HG03060 (cell line): ENCODE data around the gene HORMAD2.
"Not testable (repeated sequence)": the region's sequence is repeated elsewhere in the genome, so short reads cannot be mapped to it uniquely, and the experiment has no call there.

Experiments
- ATAC-seq: cut with Tn5 transposase; IDR thresholded peaks from one replicate; pipeline ENCODE4 v1.9.1; 2021; ENCODE audit warnings: low read depth, moderate number of reproducible peaks; ENCODE audit not compliant: unreplicated experiment

HORMAD2 gene

DNA sequence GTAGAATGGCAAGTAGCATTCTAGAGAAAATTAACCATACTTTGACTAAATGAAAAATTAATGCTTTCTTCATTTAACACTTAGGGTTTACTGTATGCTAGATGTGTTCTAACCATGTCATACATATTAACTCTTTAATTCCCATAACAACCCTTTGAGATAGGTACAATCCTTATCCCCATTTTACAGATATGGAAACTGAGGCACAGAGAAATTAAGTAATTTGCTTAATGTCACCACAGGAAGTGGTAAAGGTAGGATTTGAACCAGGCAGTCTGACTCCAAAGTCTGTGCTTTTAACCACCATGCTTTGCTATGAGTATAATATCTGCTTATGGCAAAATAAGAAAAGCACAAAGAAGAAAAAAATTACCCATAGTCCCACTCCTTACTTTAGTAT lies 106.8 kb downstream of the HORMAD2 start:
- no peak for ATAC-seq

DNA sequence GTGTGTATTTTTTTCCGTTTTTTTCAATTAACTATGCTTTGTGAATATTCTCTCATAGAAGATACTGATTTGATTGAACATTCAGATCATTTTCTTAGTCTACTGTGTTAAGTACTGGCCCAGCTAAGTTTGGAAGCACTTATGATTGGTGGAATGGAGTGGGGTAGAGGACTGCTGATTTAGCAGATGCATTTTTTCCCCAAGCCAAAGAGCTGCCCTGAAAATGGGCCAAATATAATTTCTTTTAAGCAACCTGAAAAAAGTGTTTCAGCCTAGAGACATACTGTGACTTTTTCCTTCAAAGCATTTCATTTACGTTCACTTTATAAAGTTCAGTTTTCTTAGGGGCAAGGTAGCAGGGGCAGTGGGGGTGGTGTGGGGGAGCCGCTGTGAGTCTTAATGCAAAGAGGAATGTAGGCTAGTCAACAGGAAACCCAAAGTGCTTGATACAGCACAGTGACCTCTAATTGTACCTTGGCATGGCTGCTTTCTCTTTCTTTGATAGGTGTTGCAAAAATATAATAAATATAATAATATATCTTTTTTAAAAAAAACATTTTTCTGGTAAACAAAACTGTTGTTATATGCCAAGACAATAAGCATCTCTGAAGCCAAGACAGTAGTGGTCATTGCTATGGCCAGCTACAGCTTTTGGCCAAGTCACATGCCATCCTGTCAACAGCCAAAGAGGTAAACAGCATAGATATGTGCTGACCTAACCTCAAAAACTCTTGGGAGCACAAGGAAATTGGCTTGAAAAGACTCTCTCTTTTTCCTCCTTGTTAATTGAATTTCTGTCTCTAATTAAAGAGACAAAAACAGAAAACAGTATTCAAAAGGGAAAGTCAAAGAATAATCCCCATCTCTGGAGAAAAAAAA lies 107.5 kb downstream of the HORMAD2 start:
- ATAC-seq = no peak

- no peak for ATAC-seq
Observed at GRCh38 chr22:30188911-30189310, 108.6 kb downstream of the HORMAD2 start.

DNA sequence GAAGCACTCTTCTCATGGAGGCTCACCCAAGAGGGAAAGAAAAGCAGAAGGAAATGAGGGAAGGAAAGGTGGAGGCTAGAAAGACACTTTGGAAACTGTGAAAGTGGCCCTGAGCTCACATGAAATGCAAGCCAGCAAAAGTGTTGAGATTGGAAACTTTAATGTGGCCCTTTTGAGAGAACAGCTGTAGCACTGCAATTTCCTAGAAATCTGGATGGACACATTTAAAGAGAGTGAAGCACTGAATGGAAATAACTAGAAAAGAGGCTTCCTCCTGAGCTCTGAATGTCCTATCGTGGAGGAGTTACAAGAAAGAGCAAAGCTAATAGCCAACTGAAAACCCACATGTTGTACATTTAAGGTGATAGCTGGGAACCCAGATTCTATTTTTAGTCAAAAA lies 110.3 kb downstream of the HORMAD2 start:
- no peak for ATAC-seq

- no peak for ATAC-seq
Observed at GRCh38 chr22:30191040-30191701, 110.9 kb downstream of the HORMAD2 start.

GRCh38 chr22:30192427-30192826 lies 112.2 kb downstream of the HORMAD2 start:
- ATAC-seq = no peak

DNA sequence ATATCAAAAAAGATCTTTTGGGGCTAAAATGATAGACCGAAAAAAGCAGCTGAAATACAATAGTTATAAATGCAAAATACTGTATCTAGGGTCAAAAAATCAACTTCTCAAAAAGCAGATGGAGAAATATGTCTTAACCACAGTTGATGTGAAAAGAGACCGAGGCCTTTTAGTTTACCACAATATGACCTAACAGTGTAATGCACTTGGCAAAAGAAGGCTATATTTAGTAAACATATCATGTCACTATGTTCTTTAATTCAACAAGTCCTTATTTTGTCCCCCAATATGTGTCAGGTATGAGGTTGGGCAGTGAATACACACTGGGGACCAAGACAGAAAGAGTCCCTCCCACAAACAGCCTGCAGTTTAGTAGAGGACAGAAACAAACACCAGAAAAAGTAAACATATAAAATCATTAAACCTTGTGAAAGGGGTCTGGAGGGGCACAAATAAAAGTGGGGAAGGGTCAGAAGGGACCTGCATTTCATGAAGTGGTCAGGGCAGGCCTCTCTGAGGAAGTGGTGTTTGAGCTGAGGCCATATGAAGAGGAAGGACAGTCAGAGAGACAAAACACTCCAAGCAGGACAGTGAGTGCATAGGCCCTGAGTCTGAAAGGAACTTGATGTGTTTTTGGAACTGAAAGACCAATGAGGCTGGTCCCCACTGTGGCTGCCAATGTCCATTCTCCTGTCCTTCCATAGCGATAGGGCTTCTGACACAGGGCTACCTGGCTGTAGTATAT lies 112.9 kb downstream of the HORMAD2 start:
- ATAC-seq = no peak

DNA sequence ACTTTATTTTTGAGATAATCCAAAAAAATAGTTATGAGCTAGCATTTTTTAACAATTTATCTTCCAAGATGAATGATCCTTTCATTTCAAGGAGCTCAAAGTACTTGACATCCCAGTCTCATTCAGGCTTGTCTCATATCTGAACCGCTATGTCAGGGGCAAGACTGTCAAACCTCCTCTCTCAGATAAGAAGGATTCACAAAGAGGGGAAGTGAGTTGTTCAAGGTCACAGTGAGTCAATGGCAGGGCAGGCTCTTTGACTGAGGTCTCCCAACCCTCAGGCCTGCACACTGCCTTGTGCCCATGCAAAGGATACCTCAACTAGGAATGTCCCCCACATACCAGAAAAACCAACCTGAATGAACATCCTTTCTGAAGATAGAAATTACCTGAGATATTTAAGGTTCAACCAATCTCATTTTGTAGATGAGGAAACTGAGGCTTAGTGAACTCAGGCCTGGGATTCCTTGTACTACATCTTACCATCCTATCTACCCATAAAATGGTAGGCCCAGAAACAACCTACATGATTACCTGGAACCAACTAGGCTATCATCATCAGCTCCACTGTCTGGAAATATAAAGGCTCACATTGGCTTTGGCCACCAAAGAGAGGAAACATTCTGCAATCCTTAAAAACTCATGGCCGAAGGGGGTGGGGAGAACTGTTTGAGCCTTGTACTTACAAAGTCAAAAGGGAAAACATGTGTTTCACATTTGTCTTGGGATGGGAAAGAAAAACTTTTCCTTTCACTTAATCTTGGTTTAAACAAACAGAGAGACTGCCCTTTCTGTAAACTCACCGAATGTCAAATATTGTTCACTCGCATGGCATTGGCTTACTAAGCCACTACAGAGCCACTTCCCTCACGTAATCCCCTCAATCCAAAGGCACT lies 115.2 kb downstream of the HORMAD2 start:
- ATAC-seq = no peak

- peak; percentile 41 for ATAC-seq
Observed at GRCh38 chr22:30196141-30196879, 116.0 kb downstream of the HORMAD2 start.

- ATAC-seq = no peak
Observed at GRCh38 chr22:30196880-30197336, 116.6 kb downstream of the HORMAD2 start.

DNA sequence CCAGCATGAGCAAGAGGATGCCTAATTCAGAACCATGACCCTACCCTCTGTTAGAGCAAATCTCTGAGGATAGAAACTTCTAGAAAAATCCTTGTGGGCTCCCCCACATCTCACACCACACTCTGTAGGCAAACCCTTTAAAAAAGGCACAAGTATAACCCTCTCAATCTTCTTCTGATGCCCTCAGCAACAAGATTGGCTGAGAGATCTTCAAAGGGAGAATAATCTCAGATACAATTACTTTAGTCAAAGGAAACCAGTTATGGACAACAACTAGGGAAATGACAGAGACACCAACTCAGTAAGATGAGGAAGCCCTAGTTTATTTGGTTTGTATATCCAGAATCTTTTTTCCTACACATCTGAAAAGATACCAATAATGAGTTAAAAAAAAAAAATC lies 117.1 kb downstream of the HORMAD2 start:
- no peak for ATAC-seq

GRCh38 chr22:30198152-30198825 lies 118.0 kb downstream of the HORMAD2 start:
- ATAC-seq = no peak

- ATAC-seq = no peak
Observed at GRCh38 chr22:30198921-30199320, 118.7 kb downstream of the HORMAD2 start.

GRCh38 chr22:30200905-30201304 lies 120.6 kb downstream of the HORMAD2 start:
- ATAC-seq = not testable (repeated sequence)

- ATAC-seq = no peak
Observed at GRCh38 chr22:30201945-30202344, 121.7 kb downstream of the HORMAD2 start.

DNA sequence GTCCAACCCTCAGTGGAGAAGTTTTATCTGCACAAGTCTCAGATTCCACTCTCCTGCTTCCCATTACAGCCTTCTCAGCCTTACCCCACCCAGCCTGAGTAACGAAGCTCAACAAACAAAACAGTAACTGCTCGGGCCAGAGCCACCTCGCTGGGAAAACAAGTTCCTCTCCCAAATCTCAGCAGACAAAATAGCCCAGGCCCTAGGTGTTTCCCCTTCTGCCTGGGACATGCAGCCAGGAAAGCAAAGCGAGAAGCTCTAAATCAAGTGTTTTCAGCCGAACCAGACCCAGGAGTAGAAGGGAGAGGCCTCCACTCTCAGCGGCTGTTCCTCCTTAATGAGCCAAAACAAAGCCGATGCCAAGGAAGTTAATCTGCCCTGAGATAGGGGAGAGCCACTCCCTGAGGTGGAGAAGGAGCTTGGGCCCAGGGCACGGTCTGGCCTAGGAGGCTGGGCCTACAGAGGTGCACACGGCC lies 122.3 kb downstream of the HORMAD2 start:
- ATAC-seq = no peak

- ATAC-seq = no peak
Observed at GRCh38 chr22:30204015-30204741, 123.9 kb downstream of the HORMAD2 start.

GRCh38 chr22:30204742-30205111 lies 124.5 kb downstream of the HORMAD2 start:
- ATAC-seq = no peak
